ENCODE results near the gene DNAAF2.
"Not testable (repeated sequence)": the region's sequence is repeated elsewhere in the genome, so short reads cannot be mapped to it uniquely, and the experiment has no call there.

The DNAAF2 gene

DNA sequence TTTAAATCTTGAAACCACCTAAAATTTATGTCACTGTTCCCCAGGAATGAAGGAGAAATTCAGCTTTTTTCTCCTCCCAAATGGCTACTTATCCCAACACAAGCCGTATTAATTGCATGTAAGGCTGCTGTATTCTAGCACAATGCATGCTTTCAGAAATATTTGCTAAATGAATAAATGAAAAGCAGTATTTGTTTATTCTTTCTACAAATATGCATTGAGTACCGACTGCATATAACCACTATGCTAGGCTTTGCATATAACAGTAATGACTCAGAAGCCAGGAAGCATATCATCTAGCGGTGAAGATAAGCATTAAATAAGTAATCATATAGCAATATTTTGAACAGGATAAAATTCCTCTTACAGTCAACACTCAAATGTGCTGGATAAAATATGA, 42.0 kb downstream of the DNAAF2 start:
- intact Hi-C loops (cut with DNase I) = no loop called here

DNA sequence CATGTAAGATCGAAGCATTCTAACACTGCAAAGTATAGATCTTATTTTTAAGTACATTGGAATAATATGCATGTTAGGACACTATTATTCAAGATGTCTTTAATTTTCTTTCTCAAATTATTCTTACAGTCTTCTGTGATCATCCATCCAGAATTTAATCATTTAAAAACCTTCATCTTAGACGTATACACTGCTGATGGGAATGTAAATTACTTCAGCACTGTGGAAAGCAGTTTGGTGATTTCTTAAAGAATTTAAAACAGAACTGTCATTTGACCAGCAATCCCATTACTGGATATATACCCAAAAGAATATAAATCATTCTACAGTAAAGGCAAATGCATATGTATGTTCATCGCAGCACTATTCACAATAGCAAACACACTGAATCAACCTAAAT, 45.7 kb downstream of the DNAAF2 start:
- no peak for DNase-seq
- intact Hi-C loops (cut with DNase I) = no loop called here

More for the DNA sequence above, 42.0 kb downstream of the DNAAF2 start:
- no peak for DNase-seq

DNA sequence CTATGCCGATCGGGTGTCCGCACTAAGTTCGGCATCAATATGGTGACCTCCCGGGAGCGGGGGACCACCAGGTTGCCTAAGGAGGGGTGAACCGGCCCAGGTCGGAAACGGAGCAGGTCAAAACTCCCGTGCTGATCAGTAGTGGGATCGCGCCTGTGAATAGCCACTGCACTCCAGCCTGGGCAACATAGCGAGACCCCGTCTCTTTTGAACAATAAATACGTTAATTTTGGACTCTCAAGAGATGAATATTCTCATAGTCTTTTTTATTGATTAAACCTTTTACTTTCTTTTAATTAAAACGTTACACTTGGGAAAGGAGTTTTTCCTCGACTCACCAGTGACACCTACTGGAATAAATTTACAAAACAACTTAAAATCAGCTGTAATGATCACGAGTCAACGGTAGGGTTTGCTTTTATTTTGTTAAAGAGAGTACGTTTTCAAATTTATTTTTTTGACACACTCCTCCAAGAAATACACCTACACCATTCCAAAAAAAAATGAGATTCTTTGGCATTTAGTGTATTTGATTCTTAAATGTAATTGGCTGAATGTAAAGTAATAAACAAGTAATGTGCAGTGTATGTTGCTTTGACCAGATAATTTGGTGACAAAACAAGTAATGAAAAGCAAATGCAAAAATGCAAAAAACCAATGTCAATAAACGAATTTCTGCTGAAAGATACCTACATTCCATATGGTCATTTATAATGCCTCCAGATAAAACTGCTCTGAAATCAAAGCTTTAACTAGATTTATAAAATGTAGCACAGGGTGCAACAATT, 48.2 kb downstream of the DNAAF2 start:
- intact Hi-C loops (cut with DNase I) = loop anchor here (1.0 kb wide), 1 partner anchor 33 kb away; the partner anchor contains the start of genes MGAT2 and RPL36AL
- peak in 22 of 42 donors; percentile 3 to 61 (median 26) for DNase-seq

DNA sequence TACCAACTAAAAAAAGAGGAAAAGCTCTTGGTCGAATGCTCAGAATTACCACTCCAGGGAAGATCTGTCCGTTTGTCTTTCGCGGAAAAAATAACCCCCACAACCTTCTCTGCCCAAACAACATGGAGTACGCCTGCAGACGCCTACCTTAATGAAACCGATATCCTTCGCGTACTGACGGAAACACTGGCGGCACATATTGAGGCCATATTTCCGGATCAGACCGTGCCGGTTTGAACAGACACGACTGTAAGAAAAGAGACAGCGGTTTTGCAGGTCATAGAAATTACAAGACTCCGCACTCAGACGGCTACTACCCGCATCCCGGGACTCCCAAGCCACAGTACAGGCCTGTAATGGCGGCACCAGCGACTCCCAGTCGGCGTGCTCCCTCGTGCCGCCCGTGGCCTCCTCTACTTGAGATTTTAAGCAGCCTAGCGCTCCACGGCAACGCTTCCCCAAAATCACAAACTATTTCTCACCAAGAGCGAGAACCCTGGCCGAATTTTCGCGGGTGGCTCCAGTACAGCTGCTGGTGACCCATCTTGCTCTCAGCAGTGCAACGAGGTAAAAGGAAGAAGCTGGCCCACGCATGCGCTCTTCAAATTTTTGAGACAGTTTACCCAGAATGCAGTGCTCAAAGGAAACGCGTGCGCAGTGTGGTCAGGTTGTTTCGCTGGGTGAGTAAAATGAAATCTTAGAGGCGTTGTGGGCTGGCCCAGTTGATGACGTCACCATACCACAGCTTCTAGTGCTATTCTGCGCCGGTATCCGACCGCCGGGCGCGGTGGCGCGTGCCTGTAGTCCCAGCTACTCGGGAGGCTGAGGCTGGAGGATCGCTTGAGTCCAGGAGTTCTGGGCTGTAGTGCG, 49.0 kb downstream of the DNAAF2 start, which contains the start of gene RPS29:
Gene RPS29 (minus strand): TSS at position 578 of the 870 bp plus-strand sequence. CDS start 34 bp downstream, at position 544.
- intact Hi-C loops (cut with DNase I) = loop anchor here (1.0 kb wide), 1 partner anchor 34 kb away; the partner anchor contains the start of genes MGAT2 and RPL36AL
- peak; percentile 88 to 99 (median 95) for DNase-seq

GRCh38 chr14:49584981-49585640, 49.9 kb downstream of the DNAAF2 start:
- DNase-seq; intact Hi-C loops (cut with DNase I): not testable (repeated sequence)

GRCh38 chr14:49584058-49584457, 51.0 kb downstream of the DNAAF2 start:
- intact Hi-C loops (cut with DNase I) = no loop called here
- DNase-seq = no peak

DNA sequence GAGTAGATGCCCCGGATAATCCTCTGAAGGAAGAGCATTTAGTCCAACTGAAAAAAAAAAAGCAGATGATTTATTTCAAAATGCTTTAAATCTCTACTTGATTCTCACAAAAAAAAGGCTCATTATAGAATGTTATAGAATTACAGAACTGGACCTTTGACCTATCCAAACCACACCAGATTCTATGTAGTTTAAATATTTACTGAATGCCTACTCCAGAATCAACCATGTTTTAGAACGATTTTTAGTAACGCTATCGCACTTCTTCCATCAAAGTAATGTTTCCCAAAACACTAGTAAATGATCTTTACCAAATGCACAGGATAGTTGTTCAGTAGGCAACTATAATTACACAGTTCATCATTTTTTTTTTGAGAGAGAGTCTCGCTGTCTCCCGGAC, 51.4 kb downstream of the DNAAF2 start:
- intact Hi-C loops (cut with DNase I) = no loop called here
- no peak for DNase-seq

GRCh38 chr14:49582113-49582977, 52.7 kb downstream of the DNAAF2 start:
- intact Hi-C loops (cut with DNase I) = no loop called here
- DNase-seq = no peak

- intact Hi-C loops (cut with DNase I) = no loop called here
- DNase-seq = no peak
Observed at GRCh38 chr14:49581209-49582112, 53.6 kb downstream of the DNAAF2 start.

DNA sequence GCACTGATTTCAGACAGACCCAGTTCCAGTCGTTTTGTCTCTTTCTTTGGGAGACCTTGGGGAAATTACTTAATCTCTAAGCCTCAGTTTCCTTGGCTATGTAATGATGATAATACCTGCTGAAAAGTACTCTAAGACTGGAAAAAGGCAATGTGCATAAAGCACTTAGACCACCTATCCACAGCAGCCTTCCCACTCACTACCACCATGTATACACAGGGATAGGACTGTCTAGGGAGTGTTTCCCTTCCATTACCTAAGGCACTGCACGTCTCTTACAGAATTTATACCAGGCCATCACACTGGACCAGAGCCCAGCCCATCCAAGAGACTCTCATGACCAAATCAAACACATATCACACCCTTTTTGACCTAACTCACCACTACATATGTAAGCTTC, 55.2 kb downstream of the DNAAF2 start:
- no peak for DNase-seq
- intact Hi-C loops (cut with DNase I) = no loop called here

- DNase-seq = no peak
Observed at GRCh38 chr14:49578141-49578540, 56.9 kb downstream of the DNAAF2 start.

More at GRCh38 chr14:49578141-49578540, 56.9 kb downstream of the DNAAF2 start:
- intact Hi-C loops (cut with DNase I) = no loop called here

All from head of caudate nucleus (tissue), 42 donors.